HG03354 (cell line): ENCODE data around the gene KDM4B.

Source experiments
- ATAC-seq: cut with Tn5 transposase; IDR thresholded peaks from one replicate; pipeline ENCODE4 v1.9.1; 2021; ENCODE audit warnings: mild to moderate bottlenecking; ENCODE audit not compliant: unreplicated experiment, poor library complexity, severe bottlenecking

KDM4B gene

DNA sequence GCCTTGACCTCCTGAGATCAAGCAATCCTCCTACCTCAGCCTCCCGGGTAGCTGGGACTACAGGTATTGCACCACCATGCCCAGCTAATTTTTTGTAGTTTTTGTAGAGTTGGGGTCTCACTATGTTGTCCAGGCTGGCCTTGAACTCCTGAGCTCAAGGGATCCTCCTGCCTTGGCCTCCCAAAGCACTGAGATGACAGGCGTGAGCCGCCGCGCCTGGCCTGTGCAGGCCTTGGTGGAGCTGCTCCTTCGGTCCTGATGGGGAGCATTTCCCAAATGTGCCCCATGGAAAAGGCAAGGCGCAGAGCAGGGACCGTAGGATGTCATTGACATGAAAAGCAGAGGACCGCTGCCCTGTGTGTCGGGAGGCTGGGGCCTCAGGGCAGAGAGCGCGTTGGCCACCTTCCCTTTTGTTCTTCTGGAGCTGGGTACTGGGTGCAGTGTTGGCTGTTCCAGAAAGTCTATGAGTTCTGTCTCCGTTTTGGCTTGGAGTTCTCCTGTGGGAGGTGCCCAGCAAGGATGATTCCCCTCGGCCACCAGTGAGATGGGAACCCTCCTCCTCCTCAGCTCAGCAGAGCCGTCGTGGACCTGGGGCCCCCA lies 128.5 kb downstream of the KDM4B start:
- ATAC-seq: no peak

DNA sequence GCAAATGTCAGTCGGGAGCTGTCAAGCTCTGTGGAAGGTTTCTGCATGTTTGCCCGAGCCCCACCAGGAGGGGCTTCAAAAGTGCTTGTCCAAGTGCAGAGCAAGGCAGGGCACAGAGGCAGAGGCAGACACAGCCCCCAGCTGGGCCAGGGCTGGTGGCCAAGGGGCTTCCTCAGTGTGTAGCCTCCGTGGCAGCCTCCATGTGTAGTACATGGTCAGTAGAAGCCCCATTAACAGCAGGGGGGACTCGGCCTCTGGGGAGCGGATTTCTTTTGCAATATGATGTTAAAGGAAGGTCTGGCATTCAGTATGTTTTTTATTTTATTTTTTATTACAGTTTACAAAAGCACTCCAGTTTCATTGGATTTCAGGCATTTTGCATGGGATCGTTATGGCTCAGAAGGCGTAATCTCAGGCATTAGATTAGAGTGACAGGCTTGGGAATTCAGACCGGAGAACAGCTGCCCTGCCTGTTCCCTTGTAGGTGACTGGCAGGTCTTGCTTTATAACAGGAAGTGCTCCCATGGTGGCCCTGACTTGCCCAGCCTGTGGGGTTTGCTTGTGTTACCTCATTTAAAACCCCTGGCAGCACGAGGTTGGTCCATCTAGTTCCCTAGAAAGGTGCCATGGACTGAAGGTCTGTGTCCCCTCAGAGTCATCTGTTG lies 129.2 kb downstream of the KDM4B start:
- no peak for ATAC-seq

DNA sequence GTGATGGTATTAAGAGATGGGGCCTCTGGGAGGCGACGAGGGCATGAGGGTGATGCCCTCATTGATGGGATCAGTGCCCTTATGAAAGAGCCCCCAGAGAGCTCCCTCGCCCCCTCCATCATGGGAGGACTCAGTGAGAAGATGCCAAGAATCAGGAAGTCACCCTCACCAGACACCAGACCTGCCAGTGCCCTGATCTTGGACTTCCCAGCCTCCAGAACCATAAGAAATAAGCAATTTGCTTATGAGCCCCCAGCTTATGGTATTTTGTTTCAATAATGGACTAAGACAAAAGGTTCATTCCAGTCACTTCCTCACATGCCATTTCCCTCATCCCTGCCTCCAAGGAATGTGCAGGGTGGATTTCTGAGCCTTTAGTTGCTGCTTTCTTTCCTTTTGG lies 129.7 kb downstream of the KDM4B start:
- no peak for ATAC-seq

DNA sequence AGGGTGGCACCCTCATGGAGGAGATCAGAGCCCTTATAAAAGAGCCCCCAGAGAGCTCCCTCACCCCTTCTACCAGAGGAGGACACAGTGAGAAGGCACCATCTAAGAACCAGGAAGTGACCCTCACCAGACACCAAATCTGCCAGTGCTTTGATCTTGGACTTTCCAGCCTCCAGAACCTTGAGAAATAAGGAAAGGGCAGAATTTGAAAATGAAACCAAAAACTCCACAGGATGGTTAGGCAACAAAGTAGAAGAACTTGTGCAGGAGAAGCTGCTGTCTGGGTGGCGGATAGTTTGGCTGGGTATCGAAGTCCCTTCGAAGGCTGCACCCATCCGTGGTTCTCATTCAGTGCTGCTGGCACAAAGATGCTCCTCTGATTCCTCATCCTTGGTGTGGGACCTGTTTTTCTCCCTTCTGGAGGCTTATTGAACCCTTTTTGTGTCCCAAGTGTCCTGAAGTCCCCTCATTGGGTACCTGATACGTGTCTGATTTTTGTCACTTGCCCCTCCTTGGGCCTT lies 130.8 kb downstream of the KDM4B start:
- ATAC-seq: no peak

DNA sequence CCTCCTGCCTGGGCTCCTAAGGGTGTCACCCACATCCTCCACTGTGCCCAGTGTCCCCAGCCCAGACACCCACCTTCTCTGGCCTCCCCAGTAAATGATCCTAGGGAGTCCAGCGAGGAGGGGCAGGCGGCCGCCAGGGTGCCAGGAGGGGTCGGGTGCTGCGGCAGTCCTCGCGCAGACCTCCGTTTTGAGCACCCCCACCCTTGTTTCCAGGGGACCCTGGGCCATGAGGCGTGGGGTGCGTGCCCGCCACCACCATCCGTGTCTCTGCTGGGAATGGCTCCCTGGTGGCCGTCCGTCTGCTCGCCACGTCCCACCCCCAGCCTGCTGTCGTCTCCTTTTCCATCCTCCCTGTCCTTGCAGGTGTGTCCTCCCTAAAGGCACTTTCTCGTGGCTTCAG lies 133.0 kb downstream of the KDM4B start:
- ATAC-seq: no peak

DNA sequence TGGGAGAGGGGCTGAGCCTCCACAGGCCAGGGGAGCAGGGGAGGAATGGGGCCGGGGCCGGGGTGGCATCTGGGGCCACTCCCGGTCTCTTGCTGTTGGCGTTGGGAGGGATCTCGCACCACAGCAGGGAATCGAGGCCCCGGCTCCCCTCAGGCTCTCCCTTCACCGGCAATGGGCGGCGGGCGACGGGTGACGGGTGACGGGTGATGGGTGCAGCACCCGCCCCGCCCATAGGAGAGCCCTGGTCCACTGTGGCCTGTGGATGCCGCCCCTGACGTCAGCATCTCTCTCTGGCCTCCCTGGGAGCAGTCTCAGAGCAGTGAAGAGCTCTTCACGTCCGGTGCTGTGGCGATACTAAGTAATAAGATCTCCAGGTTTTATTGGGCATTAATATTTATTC lies 133.6 kb downstream of the KDM4B start:
- ATAC-seq: no peak

DNA sequence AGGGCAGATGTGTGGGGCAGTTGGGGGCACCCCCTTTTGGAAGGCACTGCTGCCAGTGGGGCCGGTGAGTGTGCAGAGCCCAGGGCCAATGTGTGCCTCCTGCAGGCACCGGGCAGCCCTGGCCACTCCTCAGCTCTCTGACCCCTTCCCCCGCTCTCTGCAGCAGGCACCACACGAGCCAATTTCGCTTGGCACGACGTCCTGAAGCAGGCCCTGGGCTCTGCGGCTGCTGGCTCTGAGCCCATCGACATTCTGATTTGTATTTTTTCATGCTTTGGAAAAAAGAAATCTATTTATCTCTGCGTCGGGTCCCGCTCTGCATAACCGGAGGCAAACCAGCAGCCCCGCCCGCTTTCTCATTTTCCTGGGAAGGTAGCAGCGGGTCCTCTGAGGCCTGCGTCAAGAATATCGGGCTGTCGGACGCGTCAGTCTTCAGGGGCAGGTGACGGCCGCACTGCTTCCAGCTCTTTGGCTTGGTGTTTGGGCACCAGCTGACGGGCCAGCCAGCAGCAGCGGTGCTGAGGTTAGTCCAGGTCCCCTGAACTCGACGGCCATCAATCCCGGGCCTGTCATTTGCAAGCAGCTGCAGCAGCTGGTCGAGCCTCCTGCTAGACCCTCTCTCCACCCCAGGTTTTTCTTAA lies 134.3 kb downstream of the KDM4B start:
- no peak for ATAC-seq

DNA sequence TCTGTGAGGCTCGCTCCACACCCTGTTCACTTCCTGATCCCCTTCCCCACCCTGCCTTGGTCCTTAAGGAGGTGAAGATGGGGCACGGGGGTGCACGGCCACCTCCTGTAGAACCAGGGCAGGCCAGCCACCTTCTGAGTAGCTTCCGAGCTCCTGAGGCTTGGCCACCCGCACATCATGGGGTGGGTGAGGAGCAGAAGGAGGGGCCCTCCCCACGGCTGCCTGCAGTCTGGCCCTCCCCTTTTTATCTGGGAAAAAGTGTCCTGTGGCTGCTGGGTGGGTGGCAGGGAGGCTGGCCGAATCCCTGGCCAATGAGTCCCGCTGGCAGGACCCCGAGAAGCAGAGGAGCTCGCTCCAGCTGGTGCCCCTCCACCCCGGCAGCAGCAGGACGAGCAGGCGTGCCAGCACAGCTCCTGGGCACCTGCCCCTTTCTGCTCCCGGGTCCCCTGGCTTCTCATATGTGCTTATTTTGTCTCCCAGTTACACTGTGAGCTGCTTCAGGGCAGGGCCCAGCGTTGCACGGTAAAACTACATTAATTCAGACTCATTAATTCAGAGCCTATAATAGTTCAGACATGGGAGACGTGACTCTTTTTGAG lies 135.0 kb downstream of the KDM4B start:
- no peak for ATAC-seq

DNA sequence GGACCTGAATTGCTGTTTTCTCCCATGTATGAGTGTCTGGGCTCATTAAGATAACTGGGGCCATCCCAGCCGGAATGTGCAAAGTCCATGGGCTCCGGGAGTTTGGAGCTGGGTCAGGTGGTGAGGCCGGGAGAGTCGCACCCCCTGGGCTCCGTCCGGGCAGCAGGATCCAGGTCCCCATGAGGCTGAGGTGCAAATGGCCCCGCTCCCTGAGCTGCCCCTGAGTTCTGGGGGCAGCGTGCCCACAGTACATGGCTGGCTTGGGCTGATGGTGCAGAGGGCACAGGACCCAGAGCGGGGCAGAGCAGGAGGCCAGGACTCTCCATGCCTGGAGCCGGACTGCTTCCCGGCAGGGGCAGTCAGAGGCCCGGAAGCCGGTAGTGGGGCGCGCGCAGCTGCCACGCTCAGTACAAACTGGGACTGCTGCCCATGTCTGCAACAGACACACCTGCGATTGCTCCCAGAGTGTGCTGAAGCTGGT lies 136.0 kb downstream of the KDM4B start:
- ATAC-seq: no peak

DNA sequence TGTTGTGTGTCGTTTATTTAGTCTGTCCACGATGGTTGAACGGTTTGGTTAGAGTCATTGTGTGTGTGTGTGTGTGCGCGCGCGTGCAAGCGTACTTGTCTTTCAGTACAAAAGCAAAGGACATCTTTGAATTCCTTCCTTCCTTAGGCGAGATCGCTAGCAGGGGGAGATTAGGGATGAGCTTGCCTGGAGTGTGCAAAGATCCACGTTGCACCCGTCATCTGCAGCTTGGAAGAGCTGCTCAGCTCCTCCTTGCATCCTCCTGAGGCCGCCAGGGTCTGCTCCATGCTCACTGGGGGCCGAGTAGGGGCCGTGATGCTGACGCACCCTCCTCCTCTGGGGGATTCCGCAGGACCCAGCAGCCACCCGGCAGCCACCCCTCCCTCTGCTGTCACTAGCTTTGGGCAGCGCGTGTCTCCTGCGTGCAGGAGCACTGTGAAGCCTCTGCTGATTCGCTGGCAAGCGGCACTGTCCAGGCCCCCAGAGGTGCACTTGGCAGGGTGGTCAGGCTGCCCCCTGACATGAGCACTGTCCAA lies 137.3 kb downstream of the KDM4B start:
- ATAC-seq: no peak

DNA sequence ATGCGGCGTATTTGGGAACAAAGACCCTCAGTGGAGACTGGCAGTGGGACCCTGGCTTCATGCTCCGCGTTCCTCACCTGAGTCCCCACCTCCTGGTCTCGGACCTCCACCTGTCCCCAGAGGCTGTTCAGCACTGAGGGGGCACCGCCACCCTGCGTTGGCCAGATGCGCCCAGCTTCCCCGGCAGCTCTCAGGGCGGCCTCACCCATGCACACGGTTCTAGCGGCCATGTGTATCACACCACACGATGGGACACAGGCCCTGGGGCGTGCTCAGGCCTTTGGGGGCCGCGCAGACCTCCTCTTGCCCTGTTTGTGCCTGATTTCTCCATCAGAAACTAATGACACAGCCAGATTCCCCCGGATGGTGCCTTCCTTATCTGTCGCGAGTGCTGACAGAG lies 138.1 kb downstream of the KDM4B start:
- no peak for ATAC-seq

DNA sequence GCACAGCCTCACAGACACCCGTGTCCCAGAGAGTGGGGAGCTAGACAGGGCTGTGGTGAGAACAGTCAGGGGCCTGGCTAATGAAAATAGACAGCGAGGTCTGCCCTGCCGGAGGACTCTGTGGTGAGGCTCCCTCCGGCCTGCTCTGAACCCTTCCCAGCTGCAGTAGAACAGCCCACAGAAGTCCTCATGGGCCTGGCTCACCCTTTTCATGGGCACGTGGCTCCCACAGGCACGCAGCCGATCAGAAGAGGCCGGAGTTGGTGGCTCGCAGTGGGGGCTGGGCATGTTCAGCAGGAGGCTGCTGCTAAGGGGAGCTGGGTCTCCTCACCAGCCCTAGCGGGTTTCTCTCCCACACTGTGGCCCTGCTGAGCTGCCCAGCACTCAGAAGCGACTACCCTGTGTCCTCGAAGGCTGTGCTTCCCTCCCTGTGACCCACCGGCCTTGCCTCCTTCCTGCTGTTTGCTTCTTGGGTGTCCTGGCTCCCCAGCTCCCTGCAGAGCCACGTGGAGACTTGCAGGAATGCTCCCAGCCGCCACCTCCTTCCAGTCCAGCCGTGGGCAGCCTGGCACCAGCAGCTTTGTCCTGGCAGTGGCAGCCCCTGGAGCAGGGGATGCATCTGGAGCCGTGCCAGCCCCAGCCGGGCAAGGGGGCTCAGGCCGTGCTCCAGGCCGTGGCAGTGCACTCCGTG lies 138.7 kb downstream of the KDM4B start:
- no peak for ATAC-seq

DNA sequence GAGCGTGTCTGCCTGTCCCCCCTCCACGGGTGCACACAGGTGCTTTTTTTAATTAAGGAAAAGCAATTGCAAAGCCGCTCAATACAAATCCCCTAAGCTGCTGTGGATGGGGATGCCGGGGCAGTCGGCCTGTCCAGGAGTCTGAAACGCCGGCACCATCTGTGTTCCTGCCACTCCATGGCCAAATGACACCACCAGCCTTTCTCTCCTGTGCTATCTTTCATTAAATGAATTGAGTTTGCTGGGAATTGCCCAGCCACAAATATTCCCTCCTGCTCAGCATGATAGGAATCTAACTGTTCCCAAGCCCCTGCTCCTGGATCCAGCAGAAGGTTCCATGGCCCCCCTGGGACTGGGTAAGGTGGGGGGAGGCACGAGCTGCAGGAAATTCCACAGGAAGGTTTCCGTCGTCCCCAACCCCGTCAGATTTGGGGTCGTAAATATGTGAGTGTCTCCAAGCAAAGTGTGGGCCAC lies 139.2 kb downstream of the KDM4B start:
- no peak for ATAC-seq

DNA sequence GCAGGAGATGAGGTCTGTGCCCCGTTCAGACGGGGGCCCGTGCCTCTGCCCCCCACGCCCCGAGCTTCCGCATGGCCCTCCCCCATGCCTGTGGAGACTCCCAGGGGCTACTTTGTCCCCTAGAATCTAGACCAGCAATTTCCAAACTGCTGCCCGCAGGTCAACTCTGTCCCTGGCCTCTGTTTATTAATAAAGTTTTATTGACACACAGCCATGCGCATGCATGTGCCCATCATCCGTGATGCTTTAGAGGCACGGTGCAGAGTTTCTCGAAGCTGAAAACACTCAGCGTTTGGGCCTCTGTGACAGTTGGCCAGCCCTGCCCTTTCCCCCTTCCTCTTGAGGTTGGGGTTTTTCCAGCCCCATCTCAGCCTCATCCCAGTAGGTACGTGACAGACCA lies 140.0 kb downstream of the KDM4B start:
- ATAC-seq: no peak

DNA sequence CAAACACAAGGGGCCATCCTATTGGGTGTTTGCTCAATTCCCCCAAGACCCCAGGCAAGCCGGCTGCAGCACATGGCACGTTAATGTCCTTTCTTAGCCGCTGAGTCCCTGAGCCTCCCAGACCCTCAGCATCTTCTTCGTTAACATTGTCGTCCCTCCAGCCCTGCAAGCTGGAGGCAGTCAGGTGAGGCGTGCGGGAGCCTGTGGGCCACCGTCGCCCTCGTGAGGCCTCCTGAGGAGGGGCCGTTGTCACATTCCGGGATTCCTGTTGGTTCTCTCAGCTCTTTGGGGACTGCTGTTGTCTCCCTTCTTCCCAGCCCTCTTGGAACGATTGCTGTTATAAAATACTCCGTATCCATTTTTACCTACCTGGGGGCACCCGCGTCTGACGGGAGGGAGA lies 140.6 kb downstream of the KDM4B start:
- no peak for ATAC-seq

DNA sequence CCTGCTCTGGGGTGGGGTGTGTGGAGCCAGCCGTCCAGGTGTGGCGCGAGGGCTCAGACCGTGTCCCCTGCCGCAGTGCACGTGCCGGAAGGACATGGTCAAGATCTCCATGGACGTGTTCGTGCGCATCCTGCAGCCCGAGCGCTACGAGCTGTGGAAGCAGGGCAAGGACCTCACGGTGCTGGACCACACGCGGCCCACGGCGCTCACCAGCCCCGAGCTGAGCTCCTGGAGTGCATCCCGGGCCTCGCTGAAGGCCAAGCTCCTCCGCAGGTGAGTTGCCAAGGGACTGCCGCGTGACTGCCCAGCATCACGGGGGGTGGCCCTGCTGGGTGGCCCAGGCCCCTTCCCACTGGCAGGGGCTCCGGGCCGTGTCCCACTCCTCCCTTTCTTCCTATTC lies 141.6 kb downstream of the KDM4B start:
- no peak for ATAC-seq

DNA sequence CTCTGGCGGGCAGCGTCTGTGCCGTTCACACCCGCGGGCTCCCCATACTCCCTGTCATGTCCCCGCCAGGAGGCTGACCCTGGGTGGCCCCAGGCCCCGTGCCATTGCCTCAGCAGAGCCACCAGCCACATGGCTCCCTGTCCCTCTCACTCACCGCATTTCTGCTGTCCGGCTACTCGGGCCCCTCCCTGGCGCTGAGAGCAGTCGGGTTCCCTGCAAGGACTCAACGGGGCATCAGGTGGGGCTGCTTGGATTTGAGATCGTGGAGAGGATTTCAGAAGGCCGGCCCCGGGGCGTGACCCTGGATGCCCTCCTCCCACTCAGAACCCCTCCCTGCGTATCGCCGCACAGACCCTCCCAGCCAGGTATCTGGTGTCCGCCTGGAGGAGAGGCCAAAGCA lies 142.1 kb downstream of the KDM4B start:
- ATAC-seq: no peak

DNA sequence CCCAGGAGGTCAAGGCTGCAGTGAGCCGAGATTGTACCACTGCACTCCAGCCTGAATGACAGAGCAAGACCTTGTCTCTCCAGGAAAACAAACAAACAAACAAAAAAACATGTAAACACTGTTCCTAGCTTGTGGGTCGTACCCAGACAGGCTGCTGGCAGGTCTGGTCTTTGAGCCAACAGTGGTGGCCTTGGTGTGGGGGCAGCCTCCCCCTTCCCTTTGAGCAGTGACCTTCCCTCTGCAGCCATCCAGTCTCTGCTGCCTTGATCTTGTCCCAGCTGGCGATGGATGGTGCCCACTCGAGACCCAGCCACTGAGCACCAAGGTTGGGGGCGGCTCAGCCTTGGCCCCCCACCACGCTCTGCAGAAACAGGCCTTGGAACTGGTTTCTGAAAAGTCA lies 143.3 kb downstream of the KDM4B start:
- no peak for ATAC-seq

DNA sequence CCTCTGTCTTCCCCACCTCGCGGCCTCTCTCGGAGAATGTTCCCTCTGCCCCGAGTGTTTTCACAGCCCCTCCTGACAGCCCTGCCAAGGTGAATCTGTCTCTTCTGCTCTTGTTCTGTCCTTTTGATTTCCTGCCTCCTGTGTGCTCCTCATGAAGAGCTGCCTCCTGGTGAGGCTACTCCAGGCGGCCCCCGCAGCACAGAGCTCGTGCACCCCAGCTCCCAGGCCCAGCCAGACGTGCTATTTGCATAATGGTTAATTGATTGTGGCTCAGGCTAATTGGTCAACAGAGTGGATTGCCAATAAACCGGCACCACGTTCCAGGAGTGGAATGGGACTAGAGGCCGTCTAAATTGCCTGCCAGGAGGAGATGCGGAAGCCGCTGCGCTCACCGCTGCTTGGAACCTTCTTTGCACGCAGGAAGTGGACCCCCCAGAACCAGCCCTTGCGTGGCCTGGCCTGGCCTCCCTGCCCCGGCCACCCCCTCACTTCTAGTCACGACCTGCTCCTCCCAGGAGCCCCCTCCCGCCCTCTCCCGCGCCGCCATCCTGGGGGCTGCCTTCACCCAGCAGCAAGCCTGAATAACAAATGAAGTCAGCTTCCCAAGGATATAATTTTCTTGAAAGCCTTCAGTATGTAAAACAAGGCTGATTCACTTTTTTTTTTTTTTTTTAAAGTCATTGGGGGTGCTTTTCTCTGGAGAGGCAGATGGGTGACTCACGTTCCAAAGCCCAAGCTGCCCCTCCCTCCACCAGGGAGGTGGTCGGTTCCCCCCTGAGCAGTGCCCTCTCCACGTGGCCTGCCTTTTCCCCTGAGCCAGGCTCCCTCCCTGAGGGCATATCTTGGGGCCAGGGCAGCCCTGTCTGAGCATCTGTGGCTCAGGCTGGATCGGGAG lies 144.0 kb downstream of the KDM4B start:
- no peak for ATAC-seq
